GM11168 (cell line): ENCODE results near the gene CLMN.
"Not testable (repeated sequence)": the region's sequence is repeated elsewhere in the genome, so short reads cannot be mapped to it uniquely, and the experiment has no call there.

ENCODE experiments used
- in situ Hi-C: fragments of 300-500 bp; cut with MboI; formaldehyde crosslinking; loops from one replicate; pipeline ENCODE4 v1.12.0; 2022; ENCODE audit warnings: low sequenced_read_pairs; ENCODE audit not compliant: unreplicated experiment

Gene CLMN

DNA sequence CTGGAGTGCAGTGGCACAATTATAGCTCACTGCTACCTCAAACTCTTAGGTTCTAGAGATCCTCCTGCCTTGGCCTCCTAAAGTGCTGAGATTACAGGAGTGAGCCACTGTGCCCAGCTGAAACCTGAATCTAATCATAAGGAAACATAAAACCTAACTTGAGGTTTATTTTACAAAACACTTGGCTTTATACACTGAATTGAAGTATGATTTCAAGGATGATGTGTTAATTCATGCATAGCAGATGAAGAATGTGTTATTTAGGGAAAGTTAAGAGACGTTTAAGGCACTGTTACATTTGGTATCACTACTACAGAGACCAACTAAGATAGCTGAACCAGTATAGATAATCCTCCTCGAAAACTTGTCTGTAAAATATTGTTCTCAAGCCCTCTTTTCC, 168.8 kb downstream of the CLMN start:
- in situ Hi-C loops: no loop called here

DNA sequence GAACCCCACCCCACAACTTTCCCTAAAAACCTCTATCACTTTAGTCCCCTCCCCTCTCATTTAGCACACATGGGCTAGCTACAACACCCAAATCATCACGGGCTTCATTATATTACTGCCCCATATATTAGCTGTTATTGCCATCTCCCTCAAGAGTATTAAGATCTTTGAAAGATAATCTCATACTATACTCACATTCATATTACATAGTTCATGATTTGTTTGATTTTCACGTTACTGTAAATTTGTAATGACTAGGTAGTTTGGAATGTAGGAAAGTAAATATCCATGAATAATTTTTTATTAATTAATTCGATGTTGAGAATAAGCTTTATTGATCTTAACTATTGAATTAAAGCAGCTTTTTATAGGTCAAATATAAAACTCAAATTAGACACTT, 170.3 kb downstream of the CLMN start:
- in situ Hi-C loops: no loop called here

- in situ Hi-C loops: no loop called here
Measured at GRCh38 chr14:95147597-95147996, 172.1 kb downstream of the CLMN start.

DNA sequence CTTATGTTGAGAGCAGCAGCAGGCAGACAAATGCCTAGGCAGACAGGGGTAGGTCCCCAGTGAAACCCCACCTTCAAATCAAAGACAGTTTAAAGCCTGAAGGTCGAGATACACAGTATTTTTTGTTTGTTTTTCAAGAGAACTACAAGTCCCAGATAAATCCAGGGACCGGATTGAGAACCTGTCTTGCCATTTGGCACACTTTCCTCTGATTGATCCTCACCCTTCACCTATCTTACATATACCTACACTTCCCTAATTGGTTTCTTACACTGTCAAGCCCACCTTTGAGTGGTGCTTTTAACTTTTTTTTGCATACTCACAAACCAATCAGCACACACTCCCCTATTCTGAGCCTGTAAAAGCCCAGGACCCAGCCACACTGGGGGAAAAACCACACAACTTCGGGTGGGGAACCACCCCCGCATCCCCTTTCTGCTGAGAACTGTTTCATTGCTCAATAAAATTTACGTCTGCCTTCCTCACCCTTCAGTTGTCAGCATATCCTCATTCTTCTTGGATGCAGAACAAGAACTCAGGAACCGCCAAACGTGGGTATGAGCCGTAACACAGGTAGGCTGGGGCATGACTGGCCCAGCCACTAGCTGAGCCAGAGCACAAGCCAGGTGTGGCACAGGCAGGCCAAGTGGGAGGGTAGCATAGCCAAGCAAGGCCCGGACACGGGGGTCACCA, 173.5 kb downstream of the CLMN start:
- in situ Hi-C loops: no loop called here

DNA sequence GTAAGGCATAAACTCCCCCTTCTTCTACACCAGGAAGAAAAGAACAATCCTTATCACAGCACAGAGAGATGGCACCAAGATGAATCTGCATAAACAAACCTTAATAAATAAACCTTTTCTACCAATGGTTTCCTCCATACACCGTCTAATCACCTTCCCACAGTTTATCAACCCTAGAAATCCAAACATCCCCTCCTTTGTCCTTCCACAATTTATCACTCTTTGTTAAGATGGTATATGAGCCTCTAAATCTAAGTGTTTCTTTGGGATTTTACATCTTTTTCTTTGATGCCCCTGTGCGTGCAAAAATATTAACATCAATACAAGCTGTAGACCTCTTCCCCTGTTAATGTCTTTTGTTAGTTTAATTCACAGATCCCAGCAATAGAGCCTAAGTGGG, 174.9 kb downstream of the CLMN start:
- in situ Hi-C loops: no loop called here

DNA sequence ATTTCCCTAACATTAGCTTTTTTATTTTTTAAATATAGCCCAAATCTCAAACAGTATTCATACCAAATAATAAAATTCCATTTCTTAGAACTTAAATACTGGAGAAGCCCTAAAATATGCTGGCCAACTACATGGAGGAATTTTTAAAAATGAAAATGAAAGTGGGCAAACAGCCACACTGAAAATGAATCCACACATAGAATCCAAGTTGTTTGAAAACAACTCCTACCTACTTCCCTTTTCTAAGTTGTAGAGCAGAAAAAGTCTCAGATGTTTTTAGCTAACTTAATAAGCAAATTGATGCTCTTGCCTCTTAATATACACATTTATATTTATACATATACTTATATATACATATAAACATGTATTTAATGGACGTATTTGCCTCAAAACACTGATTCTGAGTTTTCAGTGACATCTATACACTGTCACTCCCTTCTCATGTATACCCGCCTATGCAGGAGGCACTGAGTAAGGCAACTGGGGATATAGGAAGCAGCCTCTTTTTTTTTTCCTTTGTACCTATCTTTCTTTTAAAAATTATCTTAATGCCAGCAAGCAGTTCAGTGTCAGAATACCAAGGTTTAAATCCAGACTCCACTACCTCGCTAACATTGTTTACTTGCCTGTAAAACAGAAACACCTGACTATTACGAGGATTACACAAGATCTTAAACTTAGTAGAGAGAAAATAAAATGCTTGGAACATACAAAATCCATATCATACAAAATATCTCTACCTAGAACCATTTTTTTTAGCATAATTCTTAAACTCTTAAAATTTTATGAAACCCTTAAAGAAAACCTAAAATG, 175.7 kb downstream of the CLMN start:
- in situ Hi-C loops: no loop called here

- in situ Hi-C loops: no loop called here
Measured at GRCh38 chr14:95142208-95142607, 177.5 kb downstream of the CLMN start.

DNA sequence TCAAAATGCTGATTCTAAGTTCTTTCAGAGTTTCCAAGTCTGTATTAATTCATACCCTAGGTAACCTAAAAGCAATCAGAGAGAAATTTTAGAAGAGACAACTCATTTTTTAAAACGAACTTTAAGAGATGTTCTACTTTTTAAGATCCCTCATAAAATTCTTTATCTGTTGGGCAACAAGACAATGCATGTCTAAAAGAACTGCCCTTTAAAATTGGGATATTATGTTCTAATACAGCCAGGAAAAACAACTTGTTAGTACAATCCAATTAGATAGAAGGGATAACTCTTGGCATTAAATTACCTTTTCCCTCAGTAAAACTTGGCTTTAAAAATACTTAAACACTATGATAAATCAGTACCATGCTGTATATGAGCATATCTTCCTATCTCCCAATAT, 178.0 kb downstream of the CLMN start:
- in situ Hi-C loops: no loop called here

DNA sequence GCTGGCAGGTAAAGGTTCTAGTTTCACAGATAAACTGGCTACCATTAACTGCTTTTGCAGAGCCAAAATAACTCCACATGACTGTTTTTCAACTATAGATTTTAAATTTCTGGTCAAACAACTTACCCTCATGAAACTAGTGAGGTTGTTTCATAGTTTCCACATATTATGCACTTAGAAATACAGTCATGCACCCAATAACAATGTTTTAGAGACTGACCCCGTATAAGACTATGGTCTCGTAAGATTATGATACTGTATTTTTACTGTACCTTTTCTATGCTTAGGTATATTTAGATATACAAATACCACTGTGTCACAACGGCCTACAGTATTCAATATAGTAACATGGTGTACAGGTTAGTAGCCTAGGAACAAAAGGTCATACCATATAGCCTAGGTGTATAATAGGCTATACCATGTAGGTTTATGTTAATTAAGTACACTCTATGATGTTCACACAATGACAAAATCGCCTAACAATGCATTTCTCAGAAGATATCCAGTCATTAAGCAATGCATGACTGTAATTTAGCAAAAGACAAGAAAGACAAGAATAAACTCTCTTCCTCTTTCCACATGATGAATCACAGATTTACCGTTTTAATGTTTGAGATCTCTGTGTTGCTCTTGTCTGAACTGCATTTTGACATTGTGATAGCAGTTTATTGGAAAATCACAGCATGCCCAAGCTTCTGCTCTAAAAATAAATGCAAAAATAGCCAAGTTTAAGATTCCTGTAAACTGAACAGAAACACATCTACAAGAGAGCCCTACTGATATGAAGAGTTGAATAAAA, 179.4 kb downstream of the CLMN start:
- in situ Hi-C loops: no loop called here

DNA sequence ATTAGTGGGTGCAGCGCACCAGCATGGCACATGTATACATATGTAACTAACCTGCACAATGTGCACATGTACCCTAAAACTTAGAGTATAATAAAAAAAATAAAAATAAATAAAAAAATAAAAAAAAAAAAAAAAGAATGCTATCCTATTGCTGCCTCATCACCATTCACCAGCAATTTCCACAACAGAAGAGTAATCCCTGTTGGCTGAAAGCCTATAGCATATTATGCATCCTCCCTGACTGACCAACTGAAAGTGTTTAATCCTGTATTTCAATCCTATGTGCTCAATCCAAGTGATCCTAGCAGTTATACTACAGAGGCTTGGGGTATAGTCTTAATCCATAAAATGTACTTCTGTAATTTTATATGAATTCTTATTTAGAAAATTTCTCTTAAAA, 180.8 kb downstream of the CLMN start:
- in situ Hi-C loops: no loop called here

DNA sequence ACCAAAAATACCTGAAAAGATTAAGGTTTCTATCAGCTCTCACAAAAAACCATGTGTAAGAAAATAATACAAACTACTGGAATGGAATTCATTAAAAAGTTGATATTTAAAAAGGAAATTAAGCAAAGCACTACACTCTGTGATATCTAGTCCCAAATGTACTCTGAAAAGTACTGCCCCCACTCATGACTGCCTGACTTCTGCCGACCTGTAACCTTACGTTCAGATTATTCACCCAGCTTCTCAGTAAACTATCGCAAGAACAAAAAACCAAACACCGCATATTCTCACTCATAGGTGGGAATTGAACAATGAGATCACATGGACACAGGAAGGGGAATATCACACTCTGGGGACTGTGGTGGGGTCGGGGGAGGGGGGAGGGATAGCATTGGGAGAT, 181.3 kb downstream of the CLMN start:
- in situ Hi-C loops: not testable (repeated sequence)

- in situ Hi-C loops: no loop called here
Measured at GRCh38 chr14:95137804-95138167, 181.9 kb downstream of the CLMN start.

GRCh38 chr14:95137164-95137803, 182.4 kb downstream of the CLMN start:
- in situ Hi-C loops: no loop called here

GRCh38 chr14:95136631-95137030, 183.1 kb downstream of the CLMN start:
- in situ Hi-C loops: no loop called here

GRCh38 chr14:95134304-95134933, 185.3 kb downstream of the CLMN start:
- in situ Hi-C loops: no loop called here

DNA sequence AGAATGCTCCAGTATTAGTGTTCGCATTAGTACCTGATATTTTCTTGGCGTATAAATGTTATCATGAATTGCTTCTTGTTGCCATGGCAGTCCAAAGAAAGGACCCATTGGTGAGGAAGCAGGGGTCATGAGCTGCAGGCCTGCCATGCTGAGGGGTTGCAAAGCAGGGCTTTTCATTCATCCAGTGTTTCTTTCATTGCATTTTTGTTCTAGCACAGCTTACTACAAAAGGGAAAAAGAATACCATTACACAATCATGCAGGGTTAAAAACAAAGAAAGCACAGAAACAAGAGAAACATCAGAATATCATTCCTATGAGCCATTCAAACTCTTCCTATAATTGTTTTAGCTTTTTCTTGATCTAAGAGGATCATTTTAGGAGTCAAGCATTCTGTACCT, 186.4 kb downstream of the CLMN start:
- in situ Hi-C loops: no loop called here

DNA sequence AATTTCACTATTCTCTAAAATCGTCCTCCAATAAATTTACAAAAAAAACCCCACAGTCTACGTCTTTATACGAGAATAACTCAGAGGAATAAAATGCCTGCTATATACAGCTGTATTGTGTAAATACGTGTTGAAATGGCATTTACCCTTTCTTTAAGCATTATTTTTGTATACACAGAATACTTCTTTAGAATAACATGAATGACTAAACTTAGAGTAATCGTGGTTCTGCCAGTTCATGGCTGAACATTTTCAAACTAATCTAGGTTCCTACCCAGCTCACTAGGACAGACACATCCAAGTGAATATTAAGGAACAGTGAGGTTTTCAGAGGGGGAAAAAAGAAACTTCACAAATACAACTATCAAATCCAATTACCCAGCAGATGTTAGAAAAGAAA, 186.9 kb downstream of the CLMN start:
- in situ Hi-C loops: no loop called here
